GM21367 (cell line): ENCODE results near the gene OR13D1.
"Not testable (repeated sequence)": the region's sequence is repeated elsewhere in the genome, so short reads cannot be mapped to it uniquely, and the experiment has no call there.

Experiments
- ATAC-seq: cut with Tn5 transposase; IDR thresholded peaks from one replicate; pipeline ENCODE4 v1.9.1; 2021; ENCODE audit not compliant: unreplicated experiment

Gene OR13D1

GRCh38 chr9:104694218-104694617 lies at the start of gene OR13D1:
Gene OR13D1, plus strand, starts transcription at chr9:104694518. Its CDS starts 0 bp downstream, at chr9:104694518.
- no peak for ATAC-seq

DNA sequence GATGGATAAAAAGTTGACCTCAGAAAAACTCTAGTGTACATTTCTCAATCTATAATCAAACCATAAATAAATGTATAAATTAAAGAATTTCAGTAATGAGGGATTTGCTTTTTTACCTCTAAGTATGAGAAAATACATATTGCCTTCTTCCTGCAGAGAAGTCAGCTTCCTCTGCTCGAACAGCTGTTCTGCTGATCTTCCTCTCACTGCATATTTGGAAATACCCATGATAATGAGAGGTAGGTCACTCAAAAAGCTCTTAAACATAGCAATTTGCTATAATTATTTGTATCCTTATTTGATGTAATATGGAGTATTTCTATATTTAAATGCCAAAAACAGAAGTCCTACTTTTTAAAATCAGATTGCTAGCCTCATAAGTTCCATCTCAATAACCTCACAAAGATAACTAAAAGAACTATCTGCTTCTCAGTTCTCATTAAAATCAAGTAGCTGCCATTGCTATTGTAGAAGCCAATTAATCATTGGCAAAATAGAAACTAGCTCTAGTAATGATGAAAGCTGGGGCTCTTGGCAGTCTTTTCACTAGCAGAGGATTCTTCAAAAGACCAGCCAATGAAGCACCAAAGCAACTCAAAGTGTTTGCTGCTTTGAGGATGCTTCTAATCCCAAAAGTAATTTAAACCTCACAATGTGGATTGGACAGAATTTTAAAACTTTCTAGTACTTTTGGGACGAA lies 35.7 kb upstream of the OR13D1 start:
- no peak for ATAC-seq

DNA sequence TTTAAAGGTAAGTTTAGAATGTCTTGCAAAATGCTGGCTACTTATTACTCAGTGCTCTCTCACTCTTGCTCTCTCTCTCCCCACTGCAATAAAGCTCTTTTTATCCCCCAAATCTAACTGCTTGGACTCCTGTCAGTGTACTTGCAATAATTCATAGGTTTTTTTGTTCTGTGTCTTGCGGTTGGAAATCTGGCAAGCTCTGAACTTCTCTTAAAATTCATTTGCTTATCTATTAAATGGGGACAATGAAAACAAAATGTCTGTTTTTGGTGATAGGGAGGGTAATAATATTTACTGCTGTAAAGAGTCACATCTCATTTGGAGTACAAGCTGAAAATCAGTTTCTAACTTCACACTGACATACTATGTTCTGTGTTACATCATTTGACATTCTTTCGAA lies 18.7 kb upstream of the OR13D1 start:
- no peak for ATAC-seq

- peak; percentile 82 for ATAC-seq
Measured at GRCh38 chr9:104682642-104683041, 11.7 kb upstream of the OR13D1 start.

- ATAC-seq = no peak
Measured at GRCh38 chr9:104686081-104686480, 8.2 kb upstream of the OR13D1 start.

DNA sequence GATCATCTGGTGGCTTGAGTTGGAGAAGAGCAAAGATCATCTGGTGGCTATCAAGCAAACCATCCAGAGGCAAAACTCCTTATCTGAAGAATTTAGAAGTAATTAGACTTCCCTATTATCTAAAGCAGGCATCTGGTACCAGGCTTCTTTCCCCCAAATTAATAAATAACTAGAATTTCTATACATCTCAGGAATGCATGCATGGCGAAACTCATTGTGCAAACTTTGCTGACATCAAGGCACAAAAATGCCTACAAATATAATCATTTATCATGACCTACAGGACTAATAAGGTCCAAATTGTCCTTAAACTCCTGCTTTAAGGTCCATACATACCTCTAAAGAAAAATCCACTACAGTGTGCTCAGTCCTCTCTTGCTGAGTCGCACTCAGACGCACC lies 6.0 kb downstream of the OR13D1 start:
- ATAC-seq = no peak

DNA sequence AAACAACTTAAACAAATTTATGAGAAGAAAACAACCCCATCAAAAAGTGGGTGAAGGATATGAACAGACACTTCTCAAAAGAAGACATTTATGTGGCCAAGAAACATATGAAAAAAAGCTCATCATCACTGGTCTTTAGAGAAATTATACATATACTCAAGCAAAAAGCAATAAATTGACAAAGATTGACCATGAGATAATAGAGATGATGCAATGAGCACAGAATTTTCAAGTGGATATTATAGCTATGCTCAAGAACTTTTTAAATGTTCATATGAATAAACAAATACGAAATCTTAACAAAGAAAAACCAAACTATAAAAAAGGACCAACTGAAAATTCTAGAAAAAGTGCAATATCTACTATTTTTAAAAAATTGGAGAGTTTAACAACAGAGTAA lies 14.4 kb downstream of the OR13D1 start:
- not testable (repeated sequence) for ATAC-seq

DNA sequence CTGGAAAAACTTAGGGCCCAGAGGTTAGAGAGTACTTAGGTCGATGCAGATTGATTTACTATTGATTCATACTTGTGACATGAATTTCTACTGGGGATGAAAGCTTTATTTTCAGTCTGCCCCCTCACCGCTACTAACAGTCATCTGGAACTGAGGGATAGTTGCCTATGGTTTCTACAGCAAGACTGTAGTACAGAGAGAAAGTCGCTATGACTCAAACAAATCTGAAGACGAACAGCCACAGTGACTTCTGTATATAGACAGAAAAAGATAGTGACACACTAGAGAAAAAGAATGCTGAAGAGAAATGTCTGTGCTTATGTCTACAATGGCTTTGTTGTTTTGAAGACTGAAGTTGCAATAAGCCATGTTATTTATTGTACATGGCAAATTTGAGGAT lies 17.3 kb downstream of the OR13D1 start:
- ATAC-seq = no peak

DNA sequence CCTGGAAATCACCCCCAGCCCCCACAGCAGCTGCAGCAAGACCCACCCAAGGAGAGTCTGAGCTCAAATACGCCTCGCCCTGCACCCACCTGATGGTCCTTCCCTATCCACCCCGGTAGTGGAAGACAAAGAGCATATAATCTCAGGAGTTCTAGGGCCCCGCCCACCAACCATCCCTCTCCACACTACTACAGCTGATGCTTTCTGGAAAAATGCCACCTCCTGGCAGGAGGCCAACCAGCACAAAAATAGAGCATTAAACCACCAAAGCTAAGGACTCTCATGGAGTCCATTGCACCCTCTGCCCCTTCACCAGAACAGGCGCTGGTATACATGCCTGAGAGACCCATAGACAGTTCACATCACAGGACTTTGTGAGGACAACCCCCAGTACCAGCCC lies 30.7 kb downstream of the OR13D1 start:
- no peak for ATAC-seq

DNA sequence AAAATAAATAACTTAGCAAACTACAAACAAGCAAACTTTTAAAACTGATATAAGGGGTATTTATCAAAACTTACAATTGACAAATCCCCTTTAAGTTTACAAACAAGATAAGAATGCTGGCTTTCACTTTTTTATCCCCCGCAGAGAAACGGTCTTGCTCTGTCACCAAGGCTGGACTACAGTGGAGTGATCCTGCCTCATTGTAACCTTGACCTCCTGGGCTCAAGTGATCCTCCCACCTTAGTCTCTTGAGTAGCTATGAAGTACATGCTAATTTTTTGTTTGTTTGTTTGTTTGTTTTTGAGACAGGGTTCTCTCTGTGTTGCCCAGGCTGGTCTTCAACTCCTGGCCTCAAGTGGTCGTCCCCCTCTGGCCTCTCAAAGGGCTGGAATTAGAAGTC lies 44.1 kb downstream of the OR13D1 start:
- no peak for ATAC-seq

- no peak for ATAC-seq
Measured at GRCh38 chr9:104740621-104741020, 46.3 kb downstream of the OR13D1 start.

GRCh38 chr9:104743376-104743985 lies 49.2 kb downstream of the OR13D1 start:
- peak; percentile 48 for ATAC-seq
